HepG2 (cell line): Measurements from ENCODE around the gene ATG4B. TPM values are rescaled to one million over a fixed set of nuclear protein-coding genes. Genes with fewer than 3 reads are reported as not detected.

Experiments used
- ATAC-seq: fragments of 200-7000 bp; cut with Tn5 transposase; 3 replicates; pipeline ENCODE4 v1.9.1; 2020; ENCODE audit warnings: mild to moderate bottlenecking, moderate library complexity
- BruUV-seq: library from RNA; stranded (reverse); fragments of 400-500 nt; replicated peaks from 2 replicates; lab custom pipeline; 2021; lab: Mats Ljungman, UMichigan
- CTCF ChIA-PET: fragments of 300-600 bp; formaldehyde crosslinking; extraction: SDS; loops from one replicate; lab custom pipeline; 2021; ENCODE audit warnings: low total read pairs, inconsistent platforms, low intra/inter-chr PET ratio; lab: Yijun Ruan, JAX
- POLR2A ChIA-PET: fragments of 350-600 bp; sonication (Branson Sonifier 250); formaldehyde crosslinking; loops from one replicate; lab custom pipeline; 2020; ENCODE audit warnings: antibody characterized with exemption, inconsistent platforms; lab: Yijun Ruan, JAX
- DNase-seq: peaks from one replicate; pipeline ENCODE4 v3.0.0-alpha.2; 2015; ENCODE audit warnings: low spot score
- FAIRE-seq: peaks from 3 replicates; lab custom pipeline; 2011; peaks lifted over from hg19 to GRCh38; lab: Jason Lieb, UNC
- H2AFZ ChIP-seq: one replicate; pipeline ENCODE4 v1.6.1; 2011; ENCODE audit warnings: low read length, inconsistent platforms
- H3K27ac ChIP-seq: fragments of 300-600 bp; 3 replicates; pipeline ENCODE4 v1.8.0; 2011; ENCODE audit warnings: mixed run types, mild to moderate bottlenecking, mixed read lengths, low read length, inconsistent platforms; ENCODE audit not compliant: insufficient read depth; ENCODE audit errors: extremely low read length
- H3K27me3 ChIP-seq, 2 experiments: fragments of 200-600 bp in 1 of 2; 2 replicates in 1 of 2; 3 replicates in 1 of 2; pipeline versions ENCODE4 v1.6.0 to v1.8.0; 2011; ENCODE audit warnings: low read length in 2 of 2, mild to moderate bottlenecking in 2 of 2, moderate library complexity in 2 of 2, inconsistent platforms in 1 of 2; ENCODE audit not compliant: insufficient read depth in 2 of 2, control insufficient read depth in 1 of 2
- H3K36me3 ChIP-seq, 2 experiments: fragments of 200-600 bp in 1 of 2; replicated peaks in 1 of 2; 2 replicates in 1 of 2; 3 replicates in 1 of 2; pipeline versions ENCODE4 v1.5.1 to v1.8.0; 2011; ENCODE audit warnings: low read length in 2 of 2, inconsistent platforms in 1 of 2; ENCODE audit not compliant: insufficient read depth in 2 of 2, control insufficient read depth in 1 of 2
- H3K4me1 ChIP-seq: 2 replicates; pipeline ENCODE4 v1.5.1; 2012; ENCODE audit warnings: low read length, inconsistent platforms; ENCODE audit not compliant: insufficient read depth
- H3K4me2 ChIP-seq: 2 replicates; pipeline ENCODE4 v1.6.0; 2011; ENCODE audit warnings: low read depth, low read length, inconsistent platforms
- H3K4me3 ChIP-seq, 3 experiments: fragments of 200-600 bp in 1 of 3; sonication (generic), shearing (Covaris generic) in 1 of 3; replicated peaks in 1 of 3; 2 replicates each; pipeline ENCODE4 v1.5.1; 2011 to 2016; ENCODE audit warnings: low read length in 3 of 3, inconsistent platforms in 2 of 3, low read depth in 2 of 3, mild to moderate bottlenecking in 2 of 3, control low read depth in 1 of 3, mixed read lengths in 1 of 3; ENCODE audit not compliant: insufficient read depth in 1 of 3
- H3K79me2 ChIP-seq: one replicate; pipeline ENCODE4 v1.6.1; 2011; ENCODE audit warnings: low read length, inconsistent platforms; ENCODE audit not compliant: insufficient read depth
- H3K9ac ChIP-seq: 2 replicates; pipeline ENCODE4 v1.6.0; 2011; ENCODE audit warnings: mild to moderate bottlenecking, low read depth, low read length, inconsistent platforms; ENCODE audit not compliant: insufficient read depth
- H3K9me3 ChIP-seq: 2 replicates; pipeline ENCODE4 v1.5.1; 2012; ENCODE audit warnings: mild to moderate bottlenecking, low read length
- H4K20me1 ChIP-seq: 2 replicates; pipeline ENCODE4 v1.6.0; 2011; ENCODE audit warnings: inconsistent platforms, mild to moderate bottlenecking, low read length, moderate library complexity; ENCODE audit not compliant: insufficient read depth
- AGO2 ChIP-seq: fragments of 200-400 bp; formaldehyde crosslinking; optimal IDR thresholded peaks from 2 replicates; pipeline ENCODE3; 2017; ENCODE audit warnings: mild to moderate bottlenecking, low read depth, low read length, moderate library complexity
- GABPB1 ChIP-seq: IDR thresholded peaks from 2 replicates; pipeline ENCODE4 v1.6.1; 2016; ENCODE audit warnings: mild to moderate bottlenecking, missing genetic modification reagents, moderate library complexity, missing compliant biosample characterization
- IKZF5 ChIP-seq: IDR thresholded peaks from 2 replicates; pipeline ENCODE4 v1.6.1; 2018; ENCODE audit warnings: missing genetic modification reagents, mild to moderate bottlenecking, missing compliant biosample characterization
- RBM22 ChIP-seq: fragments of 200-400 bp; formaldehyde crosslinking; optimal IDR thresholded peaks from 2 replicates; pipeline ENCODE3; 2017; ENCODE audit warnings: mild to moderate bottlenecking, low read length, moderate library complexity
- SIN3A ChIP-seq: IDR thresholded peaks from 2 replicates; pipeline ENCODE4 v1.6.1; 2011; ENCODE audit warnings: low read depth, mild to moderate bottlenecking, control low read depth, low read length, borderline replicate concordance
- SMARCE1 ChIP-seq: fragments of 450-650 bp; IDR thresholded peaks from 2 replicates; pipeline ENCODE4 v1.6.1; 2017; ENCODE audit warnings: borderline replicate concordance
- SP4 ChIP-seq: sonication (generic); formaldehyde crosslinking; IDR thresholded peaks from 2 replicates; pipeline ENCODE4 v1.8.1; 2023; ENCODE audit warnings: mild to moderate bottlenecking, missing genetic modification reagents
- TCF7 ChIP-seq: sonication (generic); IDR thresholded peaks from 2 replicates; pipeline ENCODE4 v1.6.1; 2016; ENCODE audit warnings: antibody characterized with exemption, low read depth
- ZMYM4 ChIP-seq: sonication (generic); formaldehyde crosslinking; IDR thresholded peaks from 2 replicates; pipeline ENCODE4 v1.8.1; 2023; ENCODE audit warnings: mild to moderate bottlenecking, missing genetic modification reagents
- ZNF280B ChIP-seq: sonication (generic); formaldehyde crosslinking; IDR thresholded peaks from 2 replicates; pipeline ENCODE4 v1.5.0; 2020; ENCODE audit warnings: missing genetic modification reagents, mild to moderate bottlenecking, borderline replicate concordance
- ZNF660 ChIP-seq: sonication (generic); formaldehyde crosslinking; IDR thresholded peaks from 2 replicates; pipeline ENCODE4 v1.5.1; 2020; ENCODE audit warnings: mild to moderate bottlenecking, low read depth, missing genetic modification reagents, borderline replicate concordance
- WGBS: methylation state at CpG from one replicate; pipeline ENCODE4 v1.1.6; 2017; ENCODE audit warnings: low lambda C conversion rate; 5-methylcytosine and 5-hydroxymethylcytosine counted together
- in situ Hi-C: cut with HindIII; loops from 2 replicates; pipeline ENCODE4 v1.10.0; 2017; ENCODE audit warnings: low pct_unique_long_range_greater_than_20kb; ENCODE audit not compliant: extremely low pct_ligation_motif_present
- intact Hi-C: fragments of 100-400 bp; cut with micrococcal nuclease; formaldehyde crosslinking; loops from one replicate; pipeline ENCODE4 v1.10.0; 2022; ENCODE audit not compliant: unreplicated experiment
- polyA plus RNA-seq, 8 experiments: library from polyadenylated mRNA; depleted of rRNA in 3 of 8; stranded (reverse) in 7 of 8; unstranded in 1 of 8; fragments of >200 nt; fragmentation: Illumina TruSeq in 4 of 8; extraction: Trizol in 4 of 8; gene quantifications; 2 replicates each; pipeline versions ENCODE4 v1.2.1 to v1.2.3, GENCODE V29; 2011 to 2016; ENCODE audit warnings: low read depth in 4 of 8, missing spikeins in 1 of 8, mixed read lengths in 1 of 8; ENCODE audit not compliant: insufficient read depth in 1 of 8
- total RNA-seq, 5 experiments: library from RNA; depleted of rRNA; stranded (reverse); fragments of >200 nt; fragmentation: Illumina TruSeq; extraction: Trizol; gene quantifications; 2 replicates each; pipeline ENCODE4 v1.2.3, GENCODE V29; 2016; ENCODE audit warnings: low read depth in 1 of 5
- TF ChIP-seq, protein P1 (sequence below): IDR thresholded peaks from 2 replicates; pipeline ENCODE4 v1.6.1; 2016; ENCODE audit warnings: missing genetic modification reagents, missing compliant biosample characterization
- TF ChIP-seq, protein P2 (sequence below): sonication (generic); formaldehyde crosslinking; IDR thresholded peaks from 2 replicates; pipeline ENCODE4 v1.8.1; 2023; ENCODE audit warnings: mild to moderate bottlenecking, missing genetic modification reagents

The ATG4B gene
- total and polyA plus RNA-seq, 2 of the 13 experiments (the other 11 are each of a cell fraction or from before 2014, with no cell fraction given) = 95.5 to 239 TPM

DNA sequence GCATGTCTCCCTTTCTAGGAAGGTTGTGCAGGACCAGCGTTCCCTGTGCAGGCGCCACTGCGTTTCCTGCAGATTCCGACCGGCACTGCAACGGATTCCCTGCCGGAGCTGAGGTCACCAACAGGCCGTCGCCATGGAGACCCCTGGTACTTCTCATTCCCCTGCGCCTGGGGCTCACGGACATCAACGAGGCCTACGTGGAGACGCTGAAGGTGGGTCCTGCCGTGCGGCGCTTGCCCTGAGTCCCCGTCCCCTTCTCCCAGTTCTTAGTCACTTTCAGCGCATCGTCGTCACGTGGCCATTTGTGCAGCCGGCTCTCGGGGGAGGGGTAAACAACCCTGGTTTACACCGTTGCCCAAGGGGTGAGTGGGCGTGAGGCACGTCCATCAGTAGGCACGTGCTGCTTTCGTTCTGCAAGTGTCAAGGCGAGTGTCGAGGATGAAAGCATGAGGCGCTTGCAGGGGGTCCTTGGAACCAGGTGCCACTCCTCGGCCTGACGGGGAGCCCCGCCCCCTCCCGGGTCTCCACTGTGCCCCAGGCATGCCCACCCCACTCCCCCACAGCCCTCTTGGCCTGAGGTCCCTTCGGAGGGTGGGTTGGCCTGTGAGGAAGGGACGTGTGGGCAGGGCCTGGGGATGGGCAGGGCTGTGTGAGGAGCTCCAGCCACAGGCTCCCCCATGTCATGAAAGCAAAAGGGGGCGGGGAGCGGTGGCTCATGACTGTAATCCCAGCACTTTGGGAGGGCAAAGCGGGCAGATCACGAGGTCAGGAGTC, 29.3 kb downstream of the ATG4B start:
- Histone ChIP-seq H3K9ac (no peak overlapping the region), H3K4me1 (peaks cover 9% of the 10 kb centered on the region; the same call in 1 of the 2 replicates), H3K36me3 (peaks cover 37 to 61% of the 10 kb centered on the region in 2 experiments), H3K27me3 (no peaks in the 10 kb centered on the region), H4K20me1 (peaks cover 7% of the 10 kb centered on the region; the same call in 1 of the 2 replicates), H2AFZ (no peak overlapping the region), H3K4me3 (no peak overlapping the region), H3K4me2 (no peak overlapping the region), H3K27ac (no peak overlapping the region), H3K79me2 (no peaks in the 10 kb centered on the region), H3K9me3 (no peaks in the 10 kb centered on the region)
- intact Hi-C loops = no loop called here
- FAIRE-seq (no peak), DNase-seq (no peak), ATAC-seq (no peak)
- no TSS peak for BruUV-seq
- TF ChIP-seq ZMYM4 (CRISPR knock-in tag) (no peak), GABPB1 (CRISPR knock-in tag) (peak; percentile 16; the same call in 1 of the 2 replicates), TCF7 (no peak), ZNF660 (CRISPR knock-in tag) (no peak), SMARCE1 (no peak)
- TF ChIP-seq, protein P1, sequence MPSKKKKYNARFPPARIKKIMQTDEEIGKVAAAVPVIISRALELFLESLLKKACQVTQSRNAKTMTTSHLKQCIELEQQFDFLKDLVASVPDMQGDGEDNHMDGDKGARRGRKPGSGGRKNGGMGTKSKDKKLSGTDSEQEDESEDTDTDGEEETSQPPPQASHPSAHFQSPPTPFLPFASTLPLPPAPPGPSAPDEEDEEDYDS (CRISPR knock-in tag) = no peak
- WGBS = 98% methylated on average over 42 of the region's 42 CpGs
- in situ Hi-C loops = no loop called here
- ChIA-PET CTCF (no interaction called here), POLR2A (no interaction called here)

DNA sequence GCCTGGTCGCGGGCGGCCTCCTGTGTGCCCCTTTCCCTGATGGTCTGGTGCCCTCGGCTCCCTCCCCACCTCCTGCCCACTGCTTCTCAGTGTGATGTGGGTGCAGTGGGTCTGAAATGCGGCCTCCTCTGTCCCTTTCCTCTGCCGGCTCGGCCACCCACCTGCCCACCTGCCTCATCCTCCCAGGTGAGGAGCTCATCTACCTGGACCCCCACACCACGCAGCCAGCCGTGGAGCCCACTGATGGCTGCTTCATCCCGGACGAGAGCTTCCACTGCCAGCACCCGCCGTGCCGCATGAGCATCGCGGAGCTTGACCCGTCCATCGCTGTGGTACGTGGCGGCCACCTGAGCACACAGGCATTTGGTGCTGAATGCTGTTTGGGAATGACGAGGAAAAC, 30.9 kb downstream of the ATG4B start:
- Histone ChIP-seq H3K4me1 (peaks cover 9% of the 10 kb centered on the region; the same call in 1 of the 2 replicates), H3K79me2 (no peaks in the 10 kb centered on the region), H3K9me3 (no peaks in the 10 kb centered on the region), H3K9ac (no peak overlapping the region), H3K27ac (no peak overlapping the region), H3K4me2 (no peak overlapping the region), H3K27me3 (no peaks in the 10 kb centered on the region), H3K36me3 (peaks cover 39 to 69% of the 10 kb centered on the region in 2 experiments), H3K4me3 (no peak overlapping the region), H4K20me1 (peaks cover 7% of the 10 kb centered on the region; the same call in 1 of the 2 replicates), H2AFZ (no peak overlapping the region)
- FAIRE-seq = no peak
- BruUV-seq = no TSS peak
- in situ Hi-C loops (no loop called here), intact Hi-C loops (no loop called here)
- ATAC-seq = no peak
- POLR2A ChIA-PET = no interaction called here
- DNase-seq = no peak
- 96% methylated on average over 21 of the region's 21 CpGs for WGBS
- CTCF ChIA-PET = no interaction called here
- TF ChIP-seq, protein P2, sequence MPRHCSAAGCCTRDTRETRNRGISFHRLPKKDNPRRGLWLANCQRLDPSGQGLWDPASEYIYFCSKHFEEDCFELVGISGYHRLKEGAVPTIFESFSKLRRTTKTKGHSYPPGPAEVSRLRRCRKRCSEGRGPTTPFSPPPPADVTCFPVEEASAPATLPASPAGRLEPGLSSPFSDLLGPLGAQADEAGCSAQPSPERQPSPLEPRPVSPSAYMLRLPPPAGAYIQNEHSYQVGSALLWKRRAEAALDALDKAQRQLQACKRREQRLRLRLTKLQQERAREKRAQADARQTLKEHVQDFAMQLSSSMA (CRISPR knock-in tag) = no peak
- TF ChIP-seq IKZF5 (CRISPR knock-in tag) = no peak
- 0 out of 2 replicates have a peak, but pooled peaks have one; percentile 20 for TF ChIP-seq ZNF280B (CRISPR knock-in tag)
- no peak for TF ChIP-seq SIN3A
- TF ChIP-seq AGO2 = peak; percentile 39
- TF ChIP-seq RBM22 = peak; percentile 12
- TF ChIP-seq SP4 (CRISPR knock-in tag) = 0 out of 2 replicates have a peak, but pooled peaks have one; percentile 12
